Mucosa of descending colon (tissue), 3 donors: ENCODE results near the gene EYA2. TPM values are rescaled to one million over a fixed set of nuclear protein-coding genes. Genes with fewer than 3 reads are reported as not detected.

Experiments
- ATAC-seq: fragments of 200-7000 bp; cut with Tn5 transposase; one replicate; pipeline ENCODE4 v1.9.1; 2020; ENCODE audit warnings: mild to moderate bottlenecking, moderate library complexity
- DNase-seq, 3 donors: peaks; one replicate each; pipeline ENCODE4 v3.0.0-alpha.2; 2020
- H3K36me3 ChIP-seq: fragments of 200-600 bp; one replicate; pipeline ENCODE4 v1.8.0; 2021; ENCODE audit warnings: low read depth, mild to moderate bottlenecking
- H3K4me1 ChIP-seq: fragments of 200-600 bp; one replicate; pipeline ENCODE4 v1.8.0; 2021; ENCODE audit warnings: low read depth, mild to moderate bottlenecking
- H3K4me3 ChIP-seq: fragments of 200-600 bp; one replicate; pipeline ENCODE4 v1.8.0; 2021; ENCODE audit warnings: mild to moderate bottlenecking
- H3K9me3 ChIP-seq: fragments of 200-600 bp; one replicate; pipeline ENCODE4 v1.8.0; 2021; ENCODE audit warnings: mild to moderate bottlenecking
- intact Hi-C, 2 donors: fragments of 100-400 bp; cut with DNase I in 1 of 2; cut with micrococcal nuclease in 1 of 2; formaldehyde crosslinking; loops; one replicate each; pipeline versions ENCODE4 v1.11.0 to v1.11.1; 2022; cut with DNase I, micrococcal nuclease
- total RNA-seq, 3 donors: library from RNA; stranded (reverse); fragmentation: NEBNext Ultra II Directional in 2 of 3; extraction: Animal tissue kit (Norgen Biotek cat#: 25700) in 2 of 3; gene quantifications; one replicate each; pipeline versions ENCODE4 v1.2.1 to v1.2.4, GENCODE V29; 2021 to 2023
- TF ChIP-seq, protein P1 (sequence below): fragments of 200-600 bp; IDR thresholded peaks from one replicate; pipeline ENCODE4 v1.8.0; 2022; ENCODE audit warnings: antibody characterized with exemption, mild to moderate bottlenecking
- donor health status: DM: no; HTN: no; CAD: no; lungs with moderate emphysema.
- donor health status: DM: no; HTN: no; CAD: no.
- donor health status: DM: no; HTN: yes; CAD: no.

Gene EYA2
- total RNA-seq, 3 donors from 2014 or later = 14.3 to 22.3 (median 19.5) TPM

DNA sequence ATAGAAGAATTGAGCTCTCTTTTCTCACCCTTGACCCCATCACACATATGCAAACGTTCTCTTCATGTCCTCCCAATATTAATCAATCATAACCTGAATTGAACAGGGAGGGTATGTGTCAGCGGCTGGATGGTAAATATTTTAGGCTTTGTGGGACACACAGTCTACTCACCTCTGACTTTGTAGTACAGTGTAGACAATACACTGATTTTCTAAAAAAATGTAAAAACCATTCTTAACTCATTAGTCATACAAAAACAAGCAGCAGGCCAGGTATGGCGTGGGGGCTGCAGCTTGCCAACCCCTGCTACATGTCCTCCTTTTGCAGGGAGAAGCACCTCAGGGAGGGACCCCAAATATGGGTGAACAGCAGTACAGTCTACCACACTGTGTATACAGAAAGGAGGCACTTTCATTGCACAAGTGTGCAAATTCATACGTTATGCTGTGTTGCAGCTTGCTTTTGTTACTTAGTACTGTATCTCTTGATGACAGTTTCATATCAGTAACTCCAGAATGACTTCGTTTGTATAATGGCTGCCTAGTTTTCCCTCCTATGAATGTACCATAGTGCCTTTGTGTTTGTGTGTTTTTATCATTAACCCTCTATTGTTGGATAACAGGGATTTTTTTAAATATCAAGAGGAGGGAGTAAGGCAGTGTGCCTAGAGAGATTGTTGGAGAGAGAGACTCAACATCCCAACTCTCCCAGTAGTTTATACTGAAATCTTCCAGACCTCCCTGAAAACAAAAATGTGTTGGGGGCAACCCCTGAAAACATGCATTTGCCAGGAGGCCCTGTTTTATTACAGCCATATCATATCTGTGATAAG is 247.5 kb downstream of the EYA2 start:
- H3K9me3 ChIP-seq = peaks cover 3% of the 10 kb centered on the region
- ATAC-seq (no peak), DNase-seq (no peak)
- intact Hi-C loops = no loop called here
- H3K36me3 ChIP-seq = no peaks in the 10 kb centered on the region
- H3K4me1 ChIP-seq = no peaks in the 10 kb centered on the region
- TF ChIP-seq, protein P1, sequence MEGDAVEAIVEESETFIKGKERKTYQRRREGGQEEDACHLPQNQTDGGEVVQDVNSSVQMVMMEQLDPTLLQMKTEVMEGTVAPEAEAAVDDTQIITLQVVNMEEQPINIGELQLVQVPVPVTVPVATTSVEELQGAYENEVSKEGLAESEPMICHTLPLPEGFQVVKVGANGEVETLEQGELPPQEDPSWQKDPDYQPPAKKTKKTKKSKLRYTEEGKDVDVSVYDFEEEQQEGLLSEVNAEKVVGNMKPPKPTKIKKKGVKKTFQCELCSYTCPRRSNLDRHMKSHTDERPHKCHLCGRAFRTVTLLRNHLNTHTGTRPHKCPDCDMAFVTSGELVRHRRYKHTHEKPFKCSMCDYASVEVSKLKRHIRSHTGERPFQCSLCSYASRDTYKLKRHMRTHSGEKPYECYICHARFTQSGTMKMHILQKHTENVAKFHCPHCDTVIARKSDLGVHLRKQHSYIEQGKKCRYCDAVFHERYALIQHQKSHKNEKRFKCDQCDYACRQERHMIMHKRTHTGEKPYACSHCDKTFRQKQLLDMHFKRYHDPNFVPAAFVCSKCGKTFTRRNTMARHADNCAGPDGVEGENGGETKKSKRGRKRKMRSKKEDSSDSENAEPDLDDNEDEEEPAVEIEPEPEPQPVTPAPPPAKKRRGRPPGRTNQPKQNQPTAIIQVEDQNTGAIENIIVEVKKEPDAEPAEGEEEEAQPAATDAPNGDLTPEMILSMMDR = no peak
- no peak overlapping the region for H3K4me3 ChIP-seq

DNA sequence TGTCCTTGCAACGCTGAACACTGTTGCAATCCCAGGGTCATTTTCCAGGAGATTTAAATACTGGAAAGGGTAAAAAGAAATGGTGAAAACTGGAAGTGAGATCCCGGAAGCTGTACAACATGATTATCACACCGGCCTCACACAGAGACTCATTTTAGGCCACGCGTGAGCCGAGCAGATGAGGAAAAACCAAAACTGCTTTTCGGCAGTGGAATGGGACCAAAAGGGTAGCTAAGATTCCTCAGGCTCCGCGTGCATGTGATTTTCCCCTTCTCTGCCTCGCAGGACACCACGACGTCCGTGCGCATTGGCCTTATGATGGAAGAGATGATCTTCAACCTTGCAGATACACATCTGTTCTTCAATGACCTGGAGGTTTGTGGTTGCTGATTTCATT is 248.1 kb downstream of the EYA2 start:
- TF ChIP-seq, protein P1 = no peak
- Histone ChIP-seq H3K4me1 (no peaks in the 10 kb centered on the region), H3K9me3 (peaks cover 3% of the 10 kb centered on the region), H3K4me3 (no peak overlapping the region), H3K36me3 (no peaks in the 10 kb centered on the region)
- ATAC-seq = no peak
- intact Hi-C loops = no loop called here
- DNase-seq = no peak

DNA sequence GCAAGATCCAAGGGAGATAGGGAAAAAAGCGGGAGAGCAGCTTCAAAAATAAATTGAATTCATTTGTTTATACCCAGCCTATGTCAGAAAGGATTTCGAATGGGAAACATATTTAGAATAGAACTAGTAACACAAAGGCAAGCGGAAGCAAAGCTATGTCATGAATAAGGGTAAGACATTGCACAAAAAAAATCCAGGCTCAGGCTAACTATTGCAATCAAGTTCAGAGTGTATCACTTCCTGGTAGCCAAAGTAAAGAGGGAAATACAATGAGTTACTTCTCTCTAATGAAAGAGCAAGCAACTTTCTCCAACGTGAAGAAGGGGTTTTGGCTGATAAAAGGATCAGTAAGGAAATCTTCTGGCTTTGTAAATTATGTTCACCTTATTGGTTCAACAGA is 249.0 kb downstream of the EYA2 start:
- TF ChIP-seq, protein P1 = no peak
- Histone ChIP-seq H3K4me1 (no peaks in the 10 kb centered on the region), H3K9me3 (peaks cover 3% of the 10 kb centered on the region), H3K36me3 (no peaks in the 10 kb centered on the region), H3K4me3 (no peak overlapping the region)
- intact Hi-C loops = no loop called here
- DNase-seq (no peak), ATAC-seq (no peak)

DNA sequence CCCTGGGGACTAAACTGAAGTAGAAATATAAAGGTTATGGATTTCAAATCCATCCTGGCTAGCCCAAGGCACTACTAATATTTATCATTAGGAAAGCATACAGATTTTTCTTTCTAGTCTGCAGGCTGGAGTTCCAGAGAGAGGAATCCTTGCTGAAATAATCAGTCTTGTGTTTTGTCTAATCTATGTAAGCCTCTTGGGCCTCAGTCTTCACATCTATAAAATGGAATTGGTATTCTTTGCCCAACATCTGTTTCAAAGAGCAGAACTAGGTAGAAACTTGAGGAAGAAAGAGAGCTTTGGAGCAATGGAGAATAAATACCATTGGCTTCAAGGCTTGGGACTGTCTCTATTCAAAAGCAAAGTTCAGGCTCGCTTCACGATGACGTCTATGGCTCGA is 249.8 kb downstream of the EYA2 start:
- Histone ChIP-seq H3K4me3 (no peak overlapping the region), H3K4me1 (no peaks in the 10 kb centered on the region), H3K36me3 (no peaks in the 10 kb centered on the region), H3K9me3 (peaks cover 3% of the 10 kb centered on the region)
- DNase-seq (no peak), ATAC-seq (no peak)
- TF ChIP-seq, protein P1 = no peak
- intact Hi-C loops = no loop called here

DNA sequence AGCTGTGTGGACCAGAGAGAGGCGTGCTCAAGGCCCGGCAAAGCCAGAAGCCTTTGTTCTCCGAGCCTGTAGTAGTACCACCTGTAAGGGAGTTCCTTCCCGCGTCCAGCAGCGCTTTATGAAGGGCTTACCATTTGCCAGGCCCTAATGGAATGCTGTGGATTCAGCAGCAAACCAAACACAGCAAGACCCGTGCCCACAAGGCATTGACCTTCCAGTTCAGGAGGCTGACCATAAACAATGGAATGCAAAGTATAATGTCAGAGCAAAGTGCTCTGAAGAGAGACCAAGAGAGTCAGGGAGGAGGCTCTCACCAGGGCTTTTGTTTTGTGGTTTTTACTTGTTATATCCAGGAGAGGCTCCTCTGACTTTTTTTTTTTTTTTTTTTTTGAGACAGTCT is 252.0 kb downstream of the EYA2 start:
- intact Hi-C loops = no loop called here
- Histone ChIP-seq H3K4me1 (no peaks in the 10 kb centered on the region), H3K4me3 (no peak overlapping the region), H3K9me3 (no peaks in the 10 kb centered on the region), H3K36me3 (no peaks in the 10 kb centered on the region)
- ATAC-seq = no peak
- no peak for DNase-seq
- TF ChIP-seq, protein P1 = no peak
